HUDEP-2 (cell line): ENCODE measurements around the gene NECTIN4.
"Not testable (repeated sequence)": the region's sequence is repeated elsewhere in the genome, so short reads cannot be mapped to it uniquely, and the experiment has no call there.

Experiments used
- DNase-seq, 76 experiments: peaks; one replicate each; lab custom pipeline; 2025; ENCODE audit not compliant: unreplicated experiment in 76 of 76; lab: John Stamatoyannopoulos, UW

Gene NECTIN4

DNA sequence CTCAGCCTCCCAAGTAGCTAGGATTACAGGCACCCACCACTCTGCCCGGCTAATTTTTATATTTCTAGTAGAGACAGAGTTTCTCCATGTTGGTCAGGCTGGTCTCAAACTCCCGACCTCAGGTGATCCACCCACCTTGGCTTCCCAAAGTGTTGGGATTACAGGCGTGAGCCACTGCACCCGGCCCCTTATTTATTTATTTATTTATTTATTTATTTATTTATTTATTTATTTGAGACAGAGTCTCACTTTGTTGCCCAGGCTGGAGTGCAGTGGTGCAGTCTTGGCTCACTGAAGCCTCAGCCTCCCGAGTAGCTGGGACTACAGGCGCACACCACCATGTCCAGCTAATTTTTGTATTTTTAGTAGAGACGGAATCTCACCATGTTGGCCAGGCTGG lies 23.7 kb downstream of the NECTIN4 start:
- not testable (repeated sequence) for DNase-seq

DNA sequence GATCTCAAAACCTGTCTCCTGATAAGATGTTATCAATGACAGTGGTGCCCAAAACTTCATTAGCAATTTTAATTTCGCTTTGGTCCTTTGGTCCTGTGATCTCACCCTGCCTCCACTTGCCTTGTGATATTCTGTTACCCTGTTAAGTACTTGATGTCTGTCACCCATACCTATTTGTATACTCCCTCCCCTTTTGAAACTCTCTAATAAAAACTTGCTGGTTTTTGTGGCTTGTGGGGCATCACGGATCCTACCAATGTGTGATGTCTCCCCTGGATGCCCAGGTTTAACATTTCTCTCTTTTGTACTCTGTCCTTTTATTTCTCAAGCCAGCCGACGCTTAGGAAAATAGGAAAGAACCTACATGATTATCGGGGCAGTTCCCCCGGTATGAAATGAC lies 25.4 kb downstream of the NECTIN4 start:
- not testable (repeated sequence) for DNase-seq

DNA sequence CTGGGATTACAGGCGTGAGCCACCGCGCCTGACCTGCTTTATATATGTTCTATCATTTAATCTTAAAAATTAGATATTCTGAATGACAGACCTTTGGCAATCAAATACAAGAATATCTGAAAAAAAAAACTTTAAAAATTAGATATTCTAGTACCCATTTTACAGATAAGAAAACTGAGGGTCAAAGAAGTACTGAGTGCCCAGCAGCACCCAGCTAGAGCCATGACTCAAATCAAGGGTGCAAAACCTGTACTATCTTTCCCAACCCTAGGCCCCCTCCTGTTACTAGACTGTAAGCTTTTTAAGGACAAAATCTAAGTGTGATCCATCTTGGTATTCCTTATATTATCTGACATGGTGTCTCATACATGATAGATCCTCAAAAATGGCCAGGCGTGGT lies 27.9 kb downstream of the NECTIN4 start:
- DNase-seq: no peak

DNA sequence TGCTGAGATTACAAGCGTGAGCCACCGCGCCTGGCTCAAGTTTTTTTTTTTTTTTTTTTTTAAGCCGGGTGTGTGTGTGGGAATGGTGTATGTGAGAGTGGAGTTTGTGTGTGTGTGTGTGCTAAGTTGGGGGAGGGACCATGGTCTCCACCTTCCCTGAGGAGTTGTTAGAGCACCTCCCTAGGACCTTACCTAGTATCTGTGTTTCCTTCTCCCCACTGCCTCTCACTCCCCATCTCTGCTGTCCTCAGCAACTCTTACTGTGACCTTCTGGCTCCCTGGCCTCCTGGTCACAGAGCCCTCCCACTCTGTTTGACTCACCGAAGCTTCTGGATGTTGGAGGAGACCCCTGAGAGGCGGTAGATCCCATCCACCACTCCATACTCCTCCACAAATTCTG lies 30.1 kb downstream of the NECTIN4 start:
- DNase-seq: no peak

DNA sequence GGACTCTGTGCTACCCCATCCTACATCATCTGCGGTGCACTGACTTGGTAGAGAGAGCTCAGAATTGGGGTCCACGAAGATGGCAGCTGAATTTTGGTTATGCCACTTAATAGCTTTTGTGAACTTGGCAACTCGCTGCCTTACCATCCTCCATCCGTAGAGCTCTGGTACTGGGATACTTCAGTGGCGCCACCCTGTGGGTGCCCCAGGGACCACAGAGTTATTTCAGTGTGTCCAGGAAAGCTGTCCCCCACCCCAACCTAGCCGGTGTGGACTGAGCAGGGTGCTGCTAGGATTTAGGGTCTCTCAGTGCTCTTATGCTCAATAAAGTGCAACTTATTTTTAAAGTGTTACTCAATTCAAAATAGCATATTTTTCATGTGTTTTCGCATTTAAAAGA lies 34.6 kb downstream of the NECTIN4 start:
- peak in 2 of 76 experiments; percentile 13 for DNase-seq

DNA sequence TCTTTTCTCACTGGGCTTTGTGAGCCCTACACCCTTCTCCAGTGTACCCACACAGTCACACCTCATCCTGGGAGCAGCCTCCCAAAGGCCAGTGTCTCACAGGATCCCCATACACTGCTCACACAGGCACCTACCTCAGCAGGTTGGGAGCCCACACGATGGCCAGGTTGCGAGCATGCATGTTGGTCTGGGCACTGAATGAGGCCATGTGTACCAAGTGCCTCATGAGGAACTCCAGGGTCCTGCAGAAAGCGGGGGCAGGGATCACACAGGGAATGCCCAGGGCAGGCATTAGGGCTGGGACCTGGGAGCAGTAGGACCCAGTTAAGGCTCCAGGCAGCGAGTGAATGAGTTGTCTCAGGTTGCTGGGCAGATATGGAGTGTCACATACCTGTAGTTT lies 35.1 kb downstream of the NECTIN4 start:
- no peak for DNase-seq

DNA sequence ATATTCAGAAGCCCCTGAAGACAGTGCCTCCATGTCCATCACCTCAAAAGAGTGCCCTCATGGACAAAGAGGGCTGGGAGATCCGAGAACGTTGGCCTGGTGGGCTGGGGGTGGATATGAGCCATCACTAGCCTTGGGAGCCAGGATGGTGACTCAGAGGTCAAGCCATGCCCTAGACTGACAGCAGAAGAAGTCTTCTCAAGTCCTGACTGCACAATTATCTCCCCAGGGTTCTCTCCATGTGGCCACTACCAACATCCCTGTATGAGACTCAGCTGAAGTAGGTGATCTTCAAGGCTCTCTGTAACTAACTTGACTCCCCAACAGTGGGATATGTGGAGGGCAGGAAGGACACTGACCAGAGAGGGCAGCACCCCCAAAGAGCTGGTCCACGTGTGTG lies 36.5 kb downstream of the NECTIN4 start:
- DNase-seq: no peak

DNA sequence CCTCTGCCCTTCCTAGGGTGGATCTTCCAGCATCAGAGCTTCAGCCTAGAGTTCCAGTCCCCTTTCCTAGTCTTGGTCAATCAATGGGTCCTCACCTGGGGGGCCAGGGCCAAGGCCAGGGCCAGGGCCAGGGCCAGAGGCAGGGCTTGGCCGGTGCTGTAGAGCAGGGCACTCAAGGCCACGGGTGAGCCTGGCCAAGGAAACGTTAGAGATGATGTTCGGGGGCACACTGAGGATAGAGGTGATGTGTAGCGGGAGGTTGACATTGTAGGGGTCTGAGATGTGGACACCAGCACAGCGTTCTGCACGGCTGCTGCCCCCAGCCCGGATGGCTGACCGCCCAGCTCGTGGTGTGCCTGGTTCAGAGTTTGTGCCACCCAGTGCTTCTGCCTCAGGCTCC lies 38.1 kb downstream of the NECTIN4 start:
- no peak for DNase-seq

DNA sequence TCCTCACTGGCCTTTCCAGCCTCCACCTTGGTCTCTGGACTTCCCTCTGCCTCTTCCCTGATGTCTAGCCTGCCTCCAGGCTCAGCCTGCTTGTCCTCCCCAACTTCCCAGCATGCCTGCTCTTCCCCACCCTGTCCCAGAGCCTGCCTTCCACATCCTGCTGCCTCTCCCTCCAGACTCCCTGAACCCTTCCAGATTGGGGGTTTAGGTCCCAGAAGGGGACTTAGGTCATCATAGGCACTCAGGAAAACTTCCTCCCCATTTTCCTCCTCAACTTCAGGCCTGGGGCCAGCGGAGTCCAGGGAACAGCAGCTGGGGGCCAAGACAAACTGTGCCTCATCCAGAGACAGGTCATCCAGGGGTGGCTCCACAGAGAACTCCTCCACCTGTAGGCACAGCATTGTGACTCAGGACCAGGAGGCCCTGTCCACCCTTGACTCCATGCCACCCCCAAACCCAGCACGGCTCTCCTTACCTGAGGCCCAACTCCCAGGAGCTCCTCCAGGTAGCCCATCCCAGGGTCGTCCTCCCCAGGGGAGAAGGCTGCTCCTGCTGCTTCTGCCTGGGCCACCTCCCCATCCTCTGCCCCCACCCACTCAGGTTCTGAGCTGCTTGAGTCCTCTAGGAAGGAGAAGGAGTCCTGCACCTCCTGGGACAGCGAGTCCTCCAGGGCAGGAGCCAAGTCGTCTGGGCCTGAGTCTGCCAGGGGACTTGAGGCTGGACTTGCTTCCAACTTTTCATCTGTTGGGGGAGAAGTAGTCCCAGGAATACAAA lies 40.2 kb downstream of the NECTIN4 start:
- no peak for DNase-seq

DNA sequence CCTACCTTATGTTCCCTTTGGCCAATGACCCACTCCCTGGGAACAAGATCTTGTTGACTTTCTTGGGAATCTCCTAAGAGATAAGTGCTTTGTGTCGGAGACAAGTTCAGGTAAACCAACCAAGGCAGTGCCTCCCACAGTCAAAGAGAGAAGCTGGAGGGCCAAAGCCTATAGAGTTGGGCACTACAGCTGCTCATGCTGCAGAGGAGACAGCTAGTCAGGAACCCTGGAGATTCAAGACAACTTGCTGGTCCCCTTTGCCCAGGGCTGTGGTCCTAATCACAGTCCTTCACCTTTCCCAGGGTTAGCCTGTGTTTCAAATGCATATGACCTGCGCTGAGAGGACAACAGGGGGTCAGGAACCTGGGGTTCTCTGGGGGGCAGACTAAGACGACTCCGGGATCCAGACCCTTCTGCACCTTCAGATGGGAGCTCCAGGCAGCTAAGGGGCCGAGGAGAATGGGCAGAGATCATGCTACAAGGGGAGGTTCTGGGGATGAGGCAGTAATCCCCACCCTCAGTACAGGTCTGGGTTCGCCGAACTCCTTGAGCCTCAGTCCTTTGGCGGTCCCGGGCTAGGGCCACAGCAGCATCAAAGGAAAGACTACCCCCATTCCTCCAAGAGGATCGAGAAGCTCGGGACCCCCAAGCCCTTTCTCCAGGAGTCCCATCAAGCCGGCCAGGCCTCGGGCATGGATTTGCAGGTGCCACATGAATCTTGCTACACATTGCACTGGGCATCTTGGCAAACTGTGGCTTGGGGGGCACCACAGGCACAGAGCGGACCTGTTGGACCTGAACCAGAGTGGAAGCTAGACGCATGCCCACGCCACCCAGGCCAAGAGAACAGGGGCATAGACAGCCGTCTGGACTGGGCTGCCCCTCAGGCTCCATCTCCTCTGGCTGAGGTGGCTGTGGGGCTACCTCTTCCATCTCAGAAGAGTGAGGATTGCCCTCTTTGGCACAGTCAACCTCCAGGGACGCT lies 41.6 kb downstream of the NECTIN4 start:
- no peak for DNase-seq

DNA sequence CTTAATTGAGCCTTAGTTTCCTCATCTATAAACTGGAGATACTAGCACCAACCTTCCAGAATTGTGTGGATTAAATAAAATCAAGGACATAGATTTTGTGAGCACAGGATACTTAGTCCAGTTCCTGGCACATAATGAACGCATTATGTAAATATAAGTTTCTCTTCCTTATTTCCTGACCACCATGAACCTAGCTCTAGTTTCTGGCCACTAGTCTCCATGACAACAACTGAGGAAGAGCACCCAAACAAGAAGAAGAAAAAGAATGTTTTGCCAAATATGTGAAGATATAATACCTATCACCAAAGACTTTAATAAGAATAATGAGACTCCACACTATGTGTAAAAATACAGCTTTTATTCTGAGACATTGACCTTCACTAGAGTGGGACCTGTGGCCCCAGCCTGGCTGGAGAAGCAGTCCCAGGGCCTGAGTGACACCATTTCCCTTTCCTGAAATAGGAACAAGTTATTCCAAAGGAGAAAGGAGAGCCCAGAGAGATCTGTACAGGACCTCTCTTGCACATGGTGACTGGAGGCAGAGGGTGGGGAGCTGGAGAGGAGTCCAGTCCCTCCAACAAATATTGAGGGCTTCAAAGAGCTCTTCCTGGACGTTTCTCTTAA lies 42.6 kb downstream of the NECTIN4 start:
- DNase-seq: no peak

DNA sequence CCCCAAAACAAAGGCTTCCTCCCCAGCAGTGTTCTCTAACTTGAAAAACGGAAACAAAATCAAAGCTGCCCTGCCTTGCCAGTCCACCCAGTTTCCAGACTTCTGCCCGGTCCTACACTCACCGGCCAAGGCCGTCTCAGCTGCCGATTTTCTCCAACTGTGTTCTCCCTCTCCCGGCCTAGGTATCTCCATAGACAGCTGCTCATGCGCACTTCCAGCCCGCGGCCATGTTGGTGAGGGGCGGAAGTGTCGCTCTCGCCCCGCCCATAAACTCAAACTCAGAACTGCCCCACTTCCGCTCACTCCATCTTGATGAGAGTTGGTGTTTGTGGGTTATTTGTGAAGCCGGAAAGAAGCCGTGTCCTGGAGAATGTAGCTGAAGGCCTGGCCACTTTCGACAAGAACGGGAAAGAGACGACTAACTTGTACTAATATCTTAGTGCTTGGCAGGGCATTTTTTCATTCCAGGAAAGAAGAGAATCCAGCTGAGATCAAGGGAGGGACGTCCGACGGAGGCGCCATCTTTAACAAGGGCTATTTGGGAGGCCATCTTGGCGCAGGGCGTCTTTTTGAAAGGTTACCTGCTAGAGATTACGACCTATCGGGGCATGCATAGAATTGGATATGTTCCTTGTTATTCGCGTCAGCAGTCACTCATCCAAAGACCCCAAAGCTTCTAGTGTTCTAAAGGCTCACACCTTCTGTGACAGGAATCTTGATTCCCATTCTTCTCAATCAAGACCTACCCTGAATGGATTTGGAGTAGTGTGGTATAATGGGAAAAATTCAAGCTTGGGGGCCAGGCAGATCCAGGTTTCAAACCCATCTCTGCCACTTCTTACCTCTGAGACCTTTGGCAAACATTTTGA lies 43.4 kb downstream of the NECTIN4 start, which contains the start of gene USF1:
Gene USF1 (minus strand): TSS at position 242 of the 869 bp plus-strand sequence. CDS start 2,702 bp downstream, outside the sequence.
- DNase-seq: peak in 75 of 76 experiments; percentile 14 to 95 (median 87)

DNA sequence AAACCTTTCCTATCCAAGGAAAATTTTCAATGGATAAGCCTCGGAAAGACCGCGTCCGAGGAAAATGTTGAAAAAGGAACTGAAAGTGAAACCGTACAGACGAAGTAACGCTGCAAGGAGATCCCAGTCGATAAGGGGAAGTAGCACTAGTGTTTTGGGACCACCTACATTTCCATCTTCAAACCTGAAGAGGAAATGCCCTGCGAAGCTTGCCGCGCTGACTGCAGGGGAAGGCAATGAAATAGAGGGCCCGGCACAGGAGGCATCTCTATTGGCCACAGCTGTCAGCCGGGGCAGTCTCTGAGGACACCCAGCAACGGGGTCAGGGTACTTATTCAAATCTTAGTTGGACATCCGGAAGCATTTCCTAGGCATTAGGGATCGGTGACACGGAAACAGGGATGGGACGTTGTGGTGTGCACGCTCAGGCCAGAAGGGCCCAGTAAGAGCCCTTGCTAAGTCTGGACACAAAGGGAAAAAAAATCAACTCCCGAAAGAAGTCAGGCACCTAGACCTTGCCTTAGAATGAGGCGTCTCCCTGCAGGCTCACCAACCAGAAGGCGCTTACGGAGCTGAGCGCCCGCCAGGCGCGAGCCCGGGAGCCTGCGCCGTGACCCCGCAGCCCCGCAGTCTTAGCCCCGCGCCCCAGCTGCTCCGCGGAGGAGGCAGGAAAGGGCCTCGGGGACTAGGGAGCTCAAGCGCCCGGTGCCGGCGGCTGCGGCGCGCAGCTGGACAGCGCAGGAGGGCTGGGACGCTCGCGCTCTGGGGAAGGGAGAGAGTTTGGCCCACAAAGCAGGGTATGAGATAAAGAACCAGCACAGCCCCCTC lies 44.2 kb downstream of the NECTIN4 start:
- peak in 67 of 76 experiments; percentile 13 to 74 (median 49) for DNase-seq

DNA sequence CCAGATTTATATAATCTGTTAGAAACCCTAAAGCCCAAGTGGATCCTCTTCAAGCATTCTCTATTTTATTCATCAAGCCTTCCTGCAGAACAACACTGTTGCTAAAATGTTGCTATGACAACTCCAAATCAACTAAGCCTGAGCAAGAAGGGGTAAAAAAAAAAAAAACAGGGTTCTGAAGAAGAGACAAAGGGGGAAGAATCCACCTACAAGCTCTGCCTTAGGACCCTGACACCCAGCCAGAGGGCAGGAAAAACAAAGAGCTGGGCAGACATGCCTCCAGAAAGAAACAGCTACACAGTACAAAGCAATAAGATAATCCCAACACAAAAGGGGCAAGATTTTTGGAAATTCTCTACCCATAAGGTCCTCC lies 44.8 kb downstream of the NECTIN4 start:
- no peak for DNase-seq

DNA sequence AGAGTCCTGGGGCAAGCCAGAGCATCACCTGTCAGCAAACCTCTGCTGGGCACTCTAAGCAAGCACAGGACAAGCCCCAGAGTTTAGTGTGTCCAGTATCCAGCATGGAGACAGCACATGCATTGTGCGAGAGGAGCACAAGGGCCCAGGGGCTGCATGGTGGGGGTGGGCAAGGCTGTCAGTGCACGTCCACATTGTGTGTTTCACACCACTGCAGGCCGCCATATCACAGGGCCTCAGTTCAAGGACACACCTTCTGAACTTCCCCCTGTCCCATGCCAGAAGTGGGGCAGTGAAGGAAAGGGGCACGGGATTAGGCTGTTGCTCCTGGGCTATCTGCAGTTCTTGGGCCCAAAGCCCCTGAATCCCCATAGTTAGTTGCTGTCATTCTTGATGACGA lies 49.8 kb downstream of the NECTIN4 start:
- no peak for DNase-seq

DNA sequence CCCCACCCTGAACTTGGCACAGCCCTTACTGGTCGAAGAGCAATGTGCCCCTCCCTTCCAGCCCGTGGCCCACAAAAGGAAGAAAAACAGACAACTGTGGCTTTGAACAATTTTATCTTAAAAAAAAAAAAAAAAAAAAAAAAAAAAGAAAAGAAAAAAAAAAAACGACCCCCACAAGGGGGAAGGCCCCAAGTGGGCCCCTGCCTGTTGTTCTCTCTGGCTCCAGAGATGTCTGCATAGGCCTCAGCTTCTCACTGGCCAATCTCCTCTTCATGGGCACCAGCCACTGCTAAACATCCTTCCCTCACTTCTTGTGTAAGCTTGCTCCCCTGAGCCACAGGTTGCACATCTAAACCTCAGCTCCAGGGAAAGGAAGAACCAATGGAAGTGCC lies 50.2 kb downstream of the NECTIN4 start:
- no peak for DNase-seq

DNA sequence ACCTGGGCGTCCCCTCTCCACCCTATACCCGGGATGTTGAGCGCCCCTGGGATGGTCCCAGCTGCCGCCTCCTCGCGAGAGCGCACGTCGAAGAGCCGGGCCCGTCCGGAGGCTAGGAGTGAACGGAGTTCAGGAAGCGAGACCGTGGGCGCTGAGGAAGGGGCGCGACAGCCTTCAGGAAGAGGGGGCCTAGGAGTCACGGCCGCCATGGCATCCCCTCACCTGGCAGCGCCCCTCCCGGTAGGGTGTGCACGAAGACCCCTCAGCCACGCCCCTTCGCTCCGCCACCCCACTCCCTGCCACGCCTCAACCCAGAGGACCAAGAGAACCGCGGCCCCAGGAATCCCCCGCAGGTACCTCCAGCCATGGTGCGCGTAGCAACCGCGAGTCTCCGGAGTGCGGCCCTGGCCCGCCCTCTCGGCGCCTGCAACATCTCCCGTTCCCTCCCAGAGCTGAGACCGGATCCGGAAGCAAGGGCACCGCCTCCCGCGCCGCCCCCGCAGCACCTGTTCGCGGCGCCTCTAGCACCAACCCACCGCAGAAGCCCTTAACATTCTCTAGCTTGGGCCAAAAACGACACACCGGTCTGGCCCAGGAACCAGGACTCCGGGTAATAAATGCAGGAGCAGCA lies 50.7 kb downstream of the NECTIN4 start, which contains the start of gene TSTD1:
Gene TSTD1 (minus strand): TSS at position 442 of the 631 bp plus-strand sequence. CDS start 75 bp downstream, at position 367.
- DNase-seq: peak in 67 of 76 experiments; percentile 3 to 79 (median 53)

DNA sequence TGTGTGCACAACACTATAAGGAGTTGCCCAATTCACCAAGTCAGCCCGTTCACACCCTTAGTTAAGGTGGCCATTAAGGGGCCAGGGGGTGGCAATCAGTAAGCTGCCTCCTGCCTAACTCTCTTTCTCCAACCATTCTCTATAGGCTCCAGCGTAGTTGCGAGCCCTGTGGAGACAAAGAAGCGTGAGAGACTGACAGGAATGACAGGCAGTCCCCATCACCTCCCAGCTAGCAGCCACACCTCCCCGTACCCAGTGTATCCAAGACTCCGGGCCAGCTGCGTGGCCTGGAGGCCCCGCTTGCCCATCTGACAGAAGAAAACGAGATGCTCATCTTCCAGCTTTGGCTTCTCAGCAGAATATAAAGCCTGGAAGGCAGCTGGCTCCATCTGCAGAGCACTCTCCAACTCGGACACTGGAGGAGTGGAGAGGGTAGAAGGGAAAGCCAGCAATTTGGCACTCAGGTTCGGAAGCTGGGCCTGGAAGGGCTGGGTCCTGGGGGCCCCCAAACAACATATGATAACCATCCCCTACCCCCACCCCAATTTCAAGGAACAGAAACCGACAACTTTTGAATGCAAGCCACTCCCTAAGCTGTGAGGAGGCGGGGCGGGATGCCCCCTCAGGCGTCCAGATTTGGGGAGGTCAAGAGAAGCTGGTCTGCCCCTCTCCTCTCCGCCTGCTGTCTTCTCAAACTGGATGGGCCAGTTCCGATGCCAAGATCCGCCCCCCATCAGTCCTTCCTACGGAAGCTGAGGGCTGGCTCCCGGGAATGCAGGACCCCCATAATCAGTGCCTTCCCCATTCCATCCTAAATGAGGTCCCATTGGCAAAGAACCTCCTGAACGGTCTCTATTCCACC lies 51.5 kb downstream of the NECTIN4 start:
- DNase-seq: no peak
